Chondrocyte (in vitro differentiated cells): Measurements from ENCODE around the gene TTC22. TPM values are rescaled to one million over a fixed set of nuclear protein-coding genes. Genes with fewer than 3 reads are reported as not detected.

ENCODE experiments used
- DNase-seq: peaks from one replicate; pipeline ENCODE4 v3.0.0; 2021; ENCODE audit warnings: mixed read lengths, low spot score
- H3K27ac Mint-ChIP-seq: one replicate; pipeline ENCODE4 v1.8.0; 2021; ENCODE audit warnings: mild to moderate bottlenecking, moderate library complexity, mixed read lengths; ENCODE audit not compliant: unreplicated experiment
- H3K27me3 Mint-ChIP-seq: 2 replicates; pipeline ENCODE4 v1.8.0; 2021; ENCODE audit warnings: low read depth, mixed read lengths
- H3K36me3 Mint-ChIP-seq: 2 replicates; pipeline ENCODE4 v1.8.0; 2021; ENCODE audit warnings: low read depth, mixed read lengths
- H3K4me1 Mint-ChIP-seq: 2 replicates; pipeline ENCODE4 v1.8.0; 2021; ENCODE audit warnings: low read depth, mild to moderate bottlenecking, mixed read lengths
- H3K4me3 Mint-ChIP-seq: one replicate; pipeline ENCODE4 v1.8.0; 2021; ENCODE audit warnings: mild to moderate bottlenecking, moderate library complexity, mixed read lengths; ENCODE audit not compliant: unreplicated experiment
- H3K9me3 Mint-ChIP-seq: 2 replicates; pipeline ENCODE4 v1.8.0; 2021; ENCODE audit warnings: low read depth, mixed read lengths
- total RNA-seq: library from RNA; stranded (reverse); gene quantifications from 3 replicates; pipeline ENCODE4 v1.2.1, GENCODE V29; 2021
- TF ChIP-seq, protein P1 (sequence below): fragments of 200-600 bp; sonication (generic); IDR thresholded peaks from 2 replicates; pipeline ENCODE4 v1.5.0; 2021; ENCODE audit warnings: antibody characterized with exemption, mild to moderate bottlenecking, moderate library complexity

Gene TTC22
- total RNA-seq, 1 donor from 2014 or later = not detected

DNA sequence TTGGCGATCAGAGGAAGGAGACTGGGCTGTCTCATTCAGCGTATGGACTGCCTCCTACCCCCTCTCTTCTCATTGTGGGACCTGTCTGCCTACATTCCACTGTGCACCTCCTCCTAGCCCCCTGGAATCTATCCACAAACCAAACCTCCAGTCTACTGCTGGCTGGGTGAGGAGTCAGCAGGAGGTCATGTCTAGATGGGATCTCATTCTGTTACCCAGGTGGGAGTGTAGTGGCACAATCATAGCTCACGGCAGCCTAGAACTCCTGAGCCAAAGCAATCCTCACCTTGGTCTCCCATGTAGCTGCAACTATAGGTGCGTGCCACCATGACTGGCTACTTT is 18.0 kb upstream of the TTC22 start:
- TF ChIP-seq, protein P1, sequence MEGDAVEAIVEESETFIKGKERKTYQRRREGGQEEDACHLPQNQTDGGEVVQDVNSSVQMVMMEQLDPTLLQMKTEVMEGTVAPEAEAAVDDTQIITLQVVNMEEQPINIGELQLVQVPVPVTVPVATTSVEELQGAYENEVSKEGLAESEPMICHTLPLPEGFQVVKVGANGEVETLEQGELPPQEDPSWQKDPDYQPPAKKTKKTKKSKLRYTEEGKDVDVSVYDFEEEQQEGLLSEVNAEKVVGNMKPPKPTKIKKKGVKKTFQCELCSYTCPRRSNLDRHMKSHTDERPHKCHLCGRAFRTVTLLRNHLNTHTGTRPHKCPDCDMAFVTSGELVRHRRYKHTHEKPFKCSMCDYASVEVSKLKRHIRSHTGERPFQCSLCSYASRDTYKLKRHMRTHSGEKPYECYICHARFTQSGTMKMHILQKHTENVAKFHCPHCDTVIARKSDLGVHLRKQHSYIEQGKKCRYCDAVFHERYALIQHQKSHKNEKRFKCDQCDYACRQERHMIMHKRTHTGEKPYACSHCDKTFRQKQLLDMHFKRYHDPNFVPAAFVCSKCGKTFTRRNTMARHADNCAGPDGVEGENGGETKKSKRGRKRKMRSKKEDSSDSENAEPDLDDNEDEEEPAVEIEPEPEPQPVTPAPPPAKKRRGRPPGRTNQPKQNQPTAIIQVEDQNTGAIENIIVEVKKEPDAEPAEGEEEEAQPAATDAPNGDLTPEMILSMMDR = no peak
- Mint-ChIP-seq H3K27ac (no peak overlapping the region), H3K4me1 (no peaks in the 10 kb centered on the region), H3K27me3 (peaks cover 32% of the 10 kb centered on the region), H3K36me3 (peaks cover 10% of the 10 kb centered on the region), H3K9me3 (peaks cover 24% of the 10 kb centered on the region), H3K4me3 (no peak overlapping the region)
- DNase-seq = no peak

DNA sequence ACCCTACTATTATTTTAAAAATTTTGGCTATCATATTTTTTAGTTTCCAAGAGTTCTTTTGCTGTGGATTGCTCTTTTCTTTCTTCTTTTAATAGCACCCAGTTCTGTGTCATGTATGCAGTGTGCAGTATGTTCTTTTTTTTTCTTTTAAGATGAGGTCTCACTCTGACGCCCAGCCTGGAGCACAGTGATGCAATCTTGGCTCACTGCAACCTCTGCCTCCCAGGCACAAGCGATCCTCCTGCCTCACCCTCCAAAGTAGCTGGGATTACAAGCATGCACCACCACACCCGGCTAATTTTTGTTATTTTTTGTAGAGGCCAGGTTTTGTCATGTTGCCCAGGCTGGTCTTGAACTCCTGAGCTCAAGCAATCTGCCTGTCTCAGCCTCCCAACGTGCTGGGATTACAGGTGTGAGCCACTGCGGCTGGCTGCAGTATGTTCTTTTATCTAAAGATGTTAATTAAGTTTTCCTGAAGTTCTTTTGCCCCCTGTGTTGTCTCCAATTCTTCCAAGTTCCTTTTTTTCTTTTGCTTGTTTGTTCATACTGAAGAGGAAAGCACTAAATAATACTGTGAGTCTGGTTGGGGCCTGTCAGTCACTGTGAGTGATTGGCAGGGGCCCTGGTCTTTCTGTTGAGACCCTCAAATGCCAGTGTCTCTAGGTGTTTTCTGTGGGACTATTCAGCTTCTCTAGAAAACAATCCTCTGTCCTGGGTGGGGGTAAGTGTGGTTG is 17.5 kb upstream of the TTC22 start:
- Mint-ChIP-seq H3K27me3 (peaks cover 29% of the 10 kb centered on the region), H3K36me3 (peaks cover 7% of the 10 kb centered on the region), H3K4me1 (no peaks in the 10 kb centered on the region), H3K27ac (no peak overlapping the region), H3K4me3 (no peak overlapping the region), H3K9me3 (peaks cover 21% of the 10 kb centered on the region)
- DNase-seq = peak; percentile 9
- TF ChIP-seq, protein P1 = no peak

DNA sequence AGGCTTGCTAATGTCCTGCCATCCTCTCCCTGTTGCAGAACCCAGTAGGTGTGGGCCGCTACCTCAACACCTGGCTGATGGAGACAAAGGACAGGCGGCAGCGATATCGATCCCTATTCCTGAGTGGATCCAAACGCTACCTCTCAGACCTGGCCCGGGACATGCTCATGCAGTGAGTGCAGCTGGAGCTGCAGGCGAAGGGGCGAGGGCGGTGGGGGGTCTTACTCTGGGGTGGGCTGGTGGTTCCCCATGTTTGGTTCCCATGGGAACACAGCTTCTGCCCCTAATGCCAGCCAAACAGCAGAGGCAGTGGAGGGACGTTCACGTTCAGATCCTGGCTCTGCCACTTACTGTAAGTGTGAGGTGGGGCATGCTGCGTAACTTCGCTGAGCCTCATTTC is 15.8 kb upstream of the TTC22 start:
- H3K27ac Mint-ChIP-seq = no peak overlapping the region
- H3K27me3 Mint-ChIP-seq = peaks cover 20% of the 10 kb centered on the region
- DNase-seq = peak; percentile 88
- peaks cover 6% of the 10 kb centered on the region for H3K9me3 Mint-ChIP-seq
- no peak overlapping the region for H3K4me3 Mint-ChIP-seq
- TF ChIP-seq, protein P1 = no peak
- H3K36me3 Mint-ChIP-seq = peaks cover 2% of the 10 kb centered on the region
- H3K4me1 Mint-ChIP-seq = no peaks in the 10 kb centered on the region

DNA sequence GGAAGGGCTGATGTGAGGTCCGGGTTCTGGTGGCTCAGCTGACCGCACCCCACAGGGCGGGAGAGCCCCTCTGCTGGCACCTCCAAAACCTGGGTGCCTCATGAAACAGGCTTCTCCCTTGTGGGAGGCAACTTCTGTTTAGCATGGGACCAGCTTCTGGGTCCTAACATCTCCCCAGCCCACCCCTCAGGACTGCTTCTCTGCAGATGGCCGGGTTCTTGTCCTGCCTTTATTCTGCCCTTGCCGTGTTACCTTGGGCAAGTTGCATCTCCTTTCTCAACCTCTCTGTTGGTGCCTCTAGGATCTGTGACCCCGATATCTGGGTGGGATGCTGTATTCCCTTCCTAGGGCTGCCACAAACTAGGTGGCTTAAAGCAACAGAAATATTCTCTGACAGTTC is 15.0 kb upstream of the TTC22 start:
- Mint-ChIP-seq H3K4me1 (no peaks in the 10 kb centered on the region), H3K36me3 (peaks cover 1% of the 10 kb centered on the region), H3K4me3 (no peak overlapping the region), H3K27ac (no peak overlapping the region), H3K27me3 (peaks cover 15% of the 10 kb centered on the region), H3K9me3 (peaks cover 2% of the 10 kb centered on the region)
- TF ChIP-seq, protein P1 = no peak
- peak; percentile 37 for DNase-seq

DNA sequence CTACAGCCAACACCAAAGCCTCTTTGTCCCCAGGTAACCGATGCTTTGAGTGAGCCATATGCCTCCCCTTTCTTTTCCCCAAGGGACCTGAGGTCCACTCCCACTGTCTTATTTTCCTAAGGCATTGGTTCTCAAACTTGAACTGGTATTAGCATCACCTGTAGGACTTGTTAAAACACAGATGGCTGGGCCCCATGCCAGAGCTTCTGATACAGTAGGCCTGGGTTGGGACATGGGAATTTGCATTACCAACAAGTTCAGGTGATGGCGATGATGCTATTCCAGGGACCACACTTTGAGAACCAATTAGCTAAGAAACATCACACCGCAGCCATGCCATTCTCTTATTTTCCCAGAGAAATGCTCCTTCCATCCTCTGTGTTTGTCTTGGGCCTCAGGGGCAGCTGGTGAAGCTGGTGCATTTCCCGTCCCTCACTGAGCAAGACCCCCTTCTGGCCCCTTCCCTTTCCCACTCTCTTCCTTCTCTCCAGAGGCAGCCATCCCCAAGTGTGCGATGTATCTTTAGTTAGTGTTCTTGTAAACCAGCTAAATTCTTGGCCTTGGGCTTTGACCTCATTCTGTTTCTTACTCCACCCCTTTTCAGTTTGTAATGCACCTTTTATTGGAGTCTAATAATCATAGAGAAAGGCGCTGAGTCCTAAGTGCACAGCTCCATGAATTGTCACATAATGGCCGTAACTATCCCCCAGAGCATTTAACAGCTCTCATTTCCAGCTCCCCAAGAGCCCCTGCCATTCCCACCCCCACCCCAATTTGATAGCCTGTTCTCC is 14.2 kb upstream of the TTC22 start:
- Mint-ChIP-seq H3K27me3 (peaks cover 8% of the 10 kb centered on the region), H3K9me3 (no peaks in the 10 kb centered on the region), H3K36me3 (no peaks in the 10 kb centered on the region), H3K4me3 (no peak overlapping the region), H3K4me1 (no peaks in the 10 kb centered on the region), H3K27ac (no peak overlapping the region)
- TF ChIP-seq, protein P1 = no peak
- DNase-seq = peak; percentile 39
